ENCODE results near the gene DYRK1B. TPM values are rescaled to one million over a fixed set of nuclear protein-coding genes. Genes with fewer than 3 reads are reported as not detected.

The DYRK1B gene
- total and polyA plus RNA-seq, 11 donors, result 12.8 to 49.1 (median 24.9) TPM

DNA sequence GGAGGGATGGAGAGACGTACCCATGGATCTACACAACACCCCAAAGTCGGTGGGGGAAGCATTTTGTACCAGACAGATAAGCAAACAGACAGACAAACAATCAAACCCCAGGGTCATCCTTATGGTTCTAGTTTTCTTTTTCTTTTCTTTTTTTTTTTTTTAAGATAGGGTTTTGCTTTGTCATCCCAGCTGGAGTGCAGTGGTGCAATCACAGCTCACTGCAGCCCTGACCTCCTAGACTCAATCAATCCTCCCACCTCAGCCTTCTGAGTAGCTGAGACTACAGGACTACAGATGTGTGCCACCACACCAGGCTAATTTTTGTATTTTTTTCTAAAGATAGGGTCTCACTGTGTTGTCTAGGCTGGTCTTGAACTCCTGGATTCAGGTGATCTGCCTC is 30.2 kb upstream of the DYRK1B start:
- no peak for DNase-seq
- TF ChIP-seq, protein P1, sequence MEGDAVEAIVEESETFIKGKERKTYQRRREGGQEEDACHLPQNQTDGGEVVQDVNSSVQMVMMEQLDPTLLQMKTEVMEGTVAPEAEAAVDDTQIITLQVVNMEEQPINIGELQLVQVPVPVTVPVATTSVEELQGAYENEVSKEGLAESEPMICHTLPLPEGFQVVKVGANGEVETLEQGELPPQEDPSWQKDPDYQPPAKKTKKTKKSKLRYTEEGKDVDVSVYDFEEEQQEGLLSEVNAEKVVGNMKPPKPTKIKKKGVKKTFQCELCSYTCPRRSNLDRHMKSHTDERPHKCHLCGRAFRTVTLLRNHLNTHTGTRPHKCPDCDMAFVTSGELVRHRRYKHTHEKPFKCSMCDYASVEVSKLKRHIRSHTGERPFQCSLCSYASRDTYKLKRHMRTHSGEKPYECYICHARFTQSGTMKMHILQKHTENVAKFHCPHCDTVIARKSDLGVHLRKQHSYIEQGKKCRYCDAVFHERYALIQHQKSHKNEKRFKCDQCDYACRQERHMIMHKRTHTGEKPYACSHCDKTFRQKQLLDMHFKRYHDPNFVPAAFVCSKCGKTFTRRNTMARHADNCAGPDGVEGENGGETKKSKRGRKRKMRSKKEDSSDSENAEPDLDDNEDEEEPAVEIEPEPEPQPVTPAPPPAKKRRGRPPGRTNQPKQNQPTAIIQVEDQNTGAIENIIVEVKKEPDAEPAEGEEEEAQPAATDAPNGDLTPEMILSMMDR (IDR thresholded peaks at IDR 0.05), result no peak
- no peak for TF ChIP-seq POLR2A (IDR thresholded peaks at IDR 0.05)
- Histone ChIP-seq H3K4me3 (no peak overlapping the region), H3K9me3 (no peaks in the 10 kb centered on the region), H3K27me3 (peaks cover 0 to under 1% (median 0%) of the 10 kb centered on the region in 9 donors), H3K36me3 (no peaks in the 10 kb centered on the region), H3K27ac (no peak overlapping the region), H3K4me1 (no peaks in the 10 kb centered on the region)
- intact Hi-C loops (cut with DNase I), result no loop called here
- no peak for ATAC-seq
- WGBS, 4 donors, result 74 to 80% (median 76%) methylated on average over 2 of the region's 2 CpGs

DNA sequence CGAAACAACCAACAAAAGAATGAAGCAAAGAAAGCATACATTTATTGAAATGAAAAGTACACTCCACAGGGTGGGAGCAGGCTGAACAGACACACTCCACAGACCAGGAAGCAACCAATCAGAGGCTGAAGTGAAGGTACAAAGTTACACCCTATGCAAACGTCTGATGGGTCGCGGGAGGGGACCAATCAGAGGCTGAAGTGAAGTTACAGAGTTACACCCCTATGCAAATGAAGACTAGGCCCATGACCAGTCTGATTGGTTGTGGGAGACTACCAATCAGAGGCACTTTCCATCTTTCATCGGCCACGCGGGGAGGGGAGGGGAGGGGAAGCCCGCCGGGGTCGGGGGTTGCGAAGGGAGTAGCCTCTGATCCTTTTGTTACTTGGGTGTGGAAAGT is 24.6 kb upstream of the DYRK1B start:
- no peak overlapping the region for H3K27ac ChIP-seq
- no peaks in the 10 kb centered on the region for H3K9me3 ChIP-seq
- no peaks in the 10 kb centered on the region for H3K4me1 ChIP-seq
- ATAC-seq (no peak), DNase-seq (peak in 1 of 5 donors; percentile 18)
- WGBS, 4 donors, result 13 to 75% (median 45%) methylated on average over 7 to 11 of the region's 11 CpGs
- intact Hi-C loops (cut with DNase I), result no loop called here
- TF ChIP-seq, protein P1 (IDR thresholded peaks at IDR 0.05), result no peak
- TF ChIP-seq POLR2A (IDR thresholded peaks at IDR 0.05), result no peak
- peaks cover 0 to 4% (median 0%) of the 10 kb centered on the region in 9 donors for H3K27me3 ChIP-seq
- H3K36me3 ChIP-seq, result no peaks in the 10 kb centered on the region
- no peak overlapping the region for H3K4me3 ChIP-seq

DNA sequence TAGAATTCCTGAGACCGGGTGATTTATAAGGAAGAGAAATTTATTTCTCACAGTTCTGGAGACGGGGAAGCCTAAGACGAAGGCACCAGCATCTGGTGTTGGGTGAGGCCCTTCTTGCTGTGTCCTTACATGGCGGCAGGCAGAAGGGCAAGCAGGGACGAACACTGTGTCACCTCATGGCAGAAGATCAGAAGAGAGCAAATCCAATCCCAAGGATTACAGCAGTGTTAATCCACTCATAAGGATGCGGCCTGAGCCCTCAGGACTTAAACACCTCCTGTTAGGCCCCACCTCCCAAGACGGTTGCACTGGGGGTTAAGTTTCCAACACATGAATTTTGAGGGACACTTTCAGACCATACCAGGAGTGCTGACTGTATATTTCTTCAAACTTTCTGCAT is 18.9 kb upstream of the DYRK1B start:
- intact Hi-C loops (cut with DNase I), result no loop called here
- no peak overlapping the region for H3K4me3 ChIP-seq
- DNase-seq (no peak), ATAC-seq (no peak)
- H3K27ac ChIP-seq, result no peak overlapping the region
- peaks cover 0 to 4% (median 0%) of the 10 kb centered on the region in 9 donors for H3K27me3 ChIP-seq
- H3K4me1 ChIP-seq, result no peaks in the 10 kb centered on the region
- TF ChIP-seq, protein P1 (IDR thresholded peaks at IDR 0.05), result no peak
- no peak for TF ChIP-seq POLR2A (IDR thresholded peaks at IDR 0.05)
- H3K36me3 ChIP-seq, result no peaks in the 10 kb centered on the region
- no peaks in the 10 kb centered on the region for H3K9me3 ChIP-seq
- WGBS, 4 donors, result 91 to 95% (median 93%) methylated on average over 7 of the region's 7 CpGs

DNA sequence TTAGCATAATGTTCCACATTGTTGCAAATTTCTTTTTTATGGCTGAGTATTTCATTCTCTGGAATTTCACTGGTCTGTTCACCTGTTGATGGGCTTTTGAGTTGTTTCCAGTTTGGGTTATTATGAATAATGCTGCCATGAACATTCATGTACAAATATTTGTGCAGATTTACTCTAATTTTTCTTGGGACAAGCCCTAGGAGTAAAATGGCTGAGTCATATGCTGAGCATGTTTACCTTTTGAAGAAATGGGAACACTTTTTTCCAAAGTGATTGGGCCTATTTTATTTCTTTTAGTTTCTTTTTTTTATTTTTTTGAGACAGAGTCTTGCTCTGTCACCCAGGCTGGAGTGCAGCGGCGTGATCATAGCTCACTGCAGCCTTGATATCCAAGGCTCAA is 16.9 kb upstream of the DYRK1B start:
- H3K36me3 ChIP-seq, result no peaks in the 10 kb centered on the region
- H3K4me3 ChIP-seq, result no peak overlapping the region
- peaks cover 0 to 13% (median 6%) of the 10 kb centered on the region in 12 donors for H3K4me1 ChIP-seq
- DNase-seq (no peak), ATAC-seq (no peak)
- TF ChIP-seq POLR2A (IDR thresholded peaks at IDR 0.05), result no peak
- TF ChIP-seq, protein P1 (IDR thresholded peaks at IDR 0.05), result no peak
- intact Hi-C loops (cut with DNase I), result no loop called here
- no peak overlapping the region for H3K27ac ChIP-seq
- H3K27me3 ChIP-seq, result no peaks in the 10 kb centered on the region
- 74 to 93% (median 82%) methylated on average over 2 of the region's 2 CpGs for WGBS, 4 donors
- H3K9me3 ChIP-seq, result no peaks in the 10 kb centered on the region

Data from heart left ventricle (tissue), 16 donors.